ENCODE measurements around the gene ARL15. TPM values are rescaled to one million over a fixed set of nuclear protein-coding genes. Genes with fewer than 3 reads are reported as not detected.
"Not testable (repeated sequence)": the region's sequence is repeated elsewhere in the genome, so short reads cannot be mapped to it uniquely, and the experiment has no call there.

The ARL15 gene
- total RNA-seq, 2 experiments from 2014 or later = 13.5 to 13.8 TPM

GRCh38 chr5:53983568-53984460, 326.6 kb downstream of the ARL15 start:
- Mint-ChIP-seq H3K4me1 (no peaks in the 10 kb centered on the region), H3K4me3 (no peak overlapping the region), H3K27me3 (no peaks in the 10 kb centered on the region), H3K36me3 (ENCODE audit: low read depth) (no peaks in the 10 kb centered on the region), H3K27ac (no peak overlapping the region), H3K9me3 (peaks cover 6% of the 10 kb centered on the region)
- no peak for DNase-seq
- ChIA-PET CTCF (no interaction called here), POLR2A (no interaction called here)

- DNase-seq; H3K4me3 Mint-ChIP-seq; H3K9me3 Mint-ChIP-seq; H3K27me3 Mint-ChIP-seq; H3K27ac Mint-ChIP-seq; H3K36me3 Mint-ChIP-seq (ENCODE audit: low read depth); H3K4me1 Mint-ChIP-seq; CTCF ChIA-PET; POLR2A ChIA-PET: not testable (repeated sequence)
These were observed 328.1 kb downstream of the ARL15 start for GRCh38 chr5:53982319-53982718.

GRCh38 chr5:53980061-53980460, 330.3 kb downstream of the ARL15 start:
- no peak overlapping the region for H3K27ac Mint-ChIP-seq
- H3K36me3 Mint-ChIP-seq (ENCODE audit: low read depth) = no peaks in the 10 kb centered on the region
- DNase-seq = no peak
- CTCF ChIA-PET = no interaction called here
- H3K9me3 Mint-ChIP-seq = peaks cover 6% of the 10 kb centered on the region
- no peak overlapping the region for H3K4me3 Mint-ChIP-seq
- H3K4me1 Mint-ChIP-seq = no peaks in the 10 kb centered on the region
- no peaks in the 10 kb centered on the region for H3K27me3 Mint-ChIP-seq
- POLR2A ChIA-PET = no interaction called here

DNA sequence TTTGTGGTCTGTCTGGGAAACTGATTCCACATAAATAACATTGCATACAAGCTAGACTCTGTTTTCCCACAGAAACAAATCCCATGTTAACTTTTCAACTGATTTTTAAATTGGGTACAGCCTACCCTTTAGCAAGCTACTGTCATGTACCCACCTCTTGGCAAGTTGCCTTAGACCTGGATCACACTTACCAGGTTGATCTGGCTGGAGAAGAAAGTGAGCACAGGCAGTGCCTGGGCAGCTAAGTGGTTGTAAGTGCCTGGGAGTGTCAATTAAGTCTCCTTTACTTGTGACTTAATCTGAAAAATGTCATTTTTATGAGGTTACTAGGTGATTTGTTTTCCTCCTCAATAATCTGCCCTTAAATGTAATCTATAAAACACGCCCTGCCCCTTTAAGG, 336.4 kb downstream of the ARL15 start:
- DNase-seq = no peak
- H3K36me3 Mint-ChIP-seq (ENCODE audit: low read depth) = no peaks in the 10 kb centered on the region
- no peak overlapping the region for H3K4me3 Mint-ChIP-seq
- H3K9me3 Mint-ChIP-seq = no peaks in the 10 kb centered on the region
- no peaks in the 10 kb centered on the region for H3K27me3 Mint-ChIP-seq
- ChIA-PET POLR2A (no interaction called here), CTCF (no interaction called here)
- H3K27ac Mint-ChIP-seq = no peak overlapping the region
- H3K4me1 Mint-ChIP-seq = no peaks in the 10 kb centered on the region

GRCh38 chr5:53972314-53972713, 338.1 kb downstream of the ARL15 start:
- CTCF ChIA-PET = no interaction called here
- no peaks in the 10 kb centered on the region for H3K27me3 Mint-ChIP-seq
- POLR2A ChIA-PET = no interaction called here
- H3K27ac Mint-ChIP-seq = no peak overlapping the region
- no peaks in the 10 kb centered on the region for H3K4me1 Mint-ChIP-seq
- no peak overlapping the region for H3K4me3 Mint-ChIP-seq
- DNase-seq = no peak
- H3K9me3 Mint-ChIP-seq = no peaks in the 10 kb centered on the region
- no peaks in the 10 kb centered on the region for H3K36me3 Mint-ChIP-seq (ENCODE audit: low read depth)

- no peak overlapping the region for H3K4me3 Mint-ChIP-seq
- H3K27me3 Mint-ChIP-seq = no peaks in the 10 kb centered on the region
These were observed 338.8 kb downstream of the ARL15 start for GRCh38 chr5:53971551-53971950.

GRCh38 chr5:53971131-53971530, 339.2 kb downstream of the ARL15 start:
- DNase-seq = no peak
- Mint-ChIP-seq H3K4me1 (no peaks in the 10 kb centered on the region), H3K36me3 (ENCODE audit: low read depth) (no peaks in the 10 kb centered on the region), H3K27me3 (no peaks in the 10 kb centered on the region), H3K4me3 (no peak overlapping the region), H3K9me3 (no peaks in the 10 kb centered on the region), H3K27ac (no peak overlapping the region)
- ChIA-PET CTCF (interaction anchor here (1.4 kb wide), 1 partner anchor 9 kb away, joined by 3 read pairs; no protein-coding TSS in a partner anchor), POLR2A (no interaction called here)

More at GRCh38 chr5:53971551-53971950, 338.8 kb downstream of the ARL15 start:
- H3K36me3 Mint-ChIP-seq (ENCODE audit: low read depth) = no peaks in the 10 kb centered on the region
- H3K27ac Mint-ChIP-seq = no peak overlapping the region
- ChIA-PET CTCF (interaction anchor here (1.4 kb wide), 1 partner anchor 10 kb away, joined by 3 read pairs; no protein-coding TSS in a partner anchor), POLR2A (no interaction called here)
- no peaks in the 10 kb centered on the region for H3K9me3 Mint-ChIP-seq
- no peaks in the 10 kb centered on the region for H3K4me1 Mint-ChIP-seq
- DNase-seq = no peak

DNA sequence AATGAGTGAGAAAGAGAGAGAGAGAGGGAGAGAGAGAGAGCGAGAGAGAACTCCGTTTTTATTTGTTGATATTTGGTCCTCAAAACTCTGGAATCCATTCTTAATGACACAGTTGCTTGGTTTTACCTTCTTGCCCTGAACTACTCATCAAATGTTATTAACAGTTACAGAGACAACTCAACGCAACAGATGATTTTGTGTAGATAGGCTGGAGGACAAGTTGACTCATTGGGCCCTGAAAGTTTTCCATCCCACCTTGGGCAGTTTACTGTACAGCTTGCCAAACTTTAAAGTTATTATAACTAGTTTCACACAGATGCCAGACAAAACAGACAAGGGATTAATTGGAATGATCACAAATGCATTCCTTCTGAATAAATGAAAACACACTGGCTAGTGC, 339.9 kb downstream of the ARL15 start:
- CTCF ChIA-PET = interaction anchor here (1.4 kb wide), 1 partner anchor 9 kb away, joined by 3 read pairs; no protein-coding TSS in a partner anchor
- H3K27me3 Mint-ChIP-seq = no peaks in the 10 kb centered on the region

GRCh38 chr5:53969176-53969730, 341.1 kb downstream of the ARL15 start:
- Mint-ChIP-seq H3K36me3 (ENCODE audit: low read depth) (no peaks in the 10 kb centered on the region), H3K27ac (no peak overlapping the region), H3K9me3 (no peaks in the 10 kb centered on the region), H3K4me3 (no peak overlapping the region), H3K4me1 (no peaks in the 10 kb centered on the region), H3K27me3 (no peaks in the 10 kb centered on the region)
- DNase-seq = no peak
- ChIA-PET POLR2A (no interaction called here), CTCF (no interaction called here)

More for the DNA sequence above, 339.9 kb downstream of the ARL15 start:
- POLR2A ChIA-PET = no interaction called here
- no peak for DNase-seq
- Mint-ChIP-seq H3K4me1 (no peaks in the 10 kb centered on the region), H3K4me3 (no peak overlapping the region), H3K9me3 (no peaks in the 10 kb centered on the region), H3K36me3 (ENCODE audit: low read depth) (no peaks in the 10 kb centered on the region), H3K27ac (no peak overlapping the region)

DNA sequence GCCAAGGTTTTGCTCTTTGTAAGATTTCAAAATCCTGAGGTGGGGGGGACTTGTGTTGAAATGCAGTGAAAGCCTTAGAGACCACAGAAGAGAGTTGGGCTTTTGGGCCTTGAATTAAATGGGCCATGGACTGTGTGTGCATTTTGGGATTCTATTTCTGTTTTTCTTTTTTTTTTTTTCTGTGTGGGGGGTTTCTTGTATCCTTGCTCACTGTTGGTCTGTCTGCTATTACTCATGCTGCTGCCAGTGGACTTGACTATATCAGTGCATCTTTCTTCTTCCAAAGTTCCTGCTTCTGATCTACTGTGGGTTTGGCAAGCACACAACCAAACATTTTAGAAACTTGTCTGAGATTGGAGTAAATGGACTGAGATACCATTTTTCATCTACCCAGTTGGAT, 344.9 kb downstream of the ARL15 start:
- Mint-ChIP-seq H3K9me3 (no peaks in the 10 kb centered on the region), H3K36me3 (ENCODE audit: low read depth) (no peaks in the 10 kb centered on the region), H3K4me1 (no peaks in the 10 kb centered on the region), H3K27ac (no peak overlapping the region), H3K4me3 (no peak overlapping the region), H3K27me3 (no peaks in the 10 kb centered on the region)
- CTCF ChIA-PET = no interaction called here
- POLR2A ChIA-PET = no interaction called here
- DNase-seq = no peak

DNA sequence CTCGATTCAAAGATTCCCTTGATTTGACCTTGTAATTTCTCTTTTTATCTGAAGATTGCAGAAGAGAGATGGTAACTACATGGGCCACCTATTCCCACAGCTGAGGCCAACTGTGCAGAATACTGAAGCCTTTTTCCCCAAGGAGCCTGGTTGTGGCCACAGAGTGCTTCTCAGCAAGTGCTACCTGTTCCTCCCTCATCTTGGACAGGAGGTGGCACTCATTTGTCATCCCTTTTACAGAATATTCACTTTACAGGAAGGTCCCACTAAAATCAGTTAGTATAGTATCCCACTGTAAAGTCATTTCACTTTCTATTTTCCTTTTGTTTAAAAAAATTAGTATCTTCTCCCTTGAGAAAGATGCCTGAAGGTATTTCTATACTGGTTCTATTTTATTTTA, 346.4 kb downstream of the ARL15 start:
- ChIA-PET CTCF (no interaction called here), POLR2A (no interaction called here)
- no peak overlapping the region for H3K4me3 Mint-ChIP-seq
- no peaks in the 10 kb centered on the region for H3K9me3 Mint-ChIP-seq
- H3K27ac Mint-ChIP-seq = no peak overlapping the region
- H3K36me3 Mint-ChIP-seq (ENCODE audit: low read depth) = no peaks in the 10 kb centered on the region
- DNase-seq = no peak
- no peaks in the 10 kb centered on the region for H3K4me1 Mint-ChIP-seq
- H3K27me3 Mint-ChIP-seq = no peaks in the 10 kb centered on the region

- H3K4me3 Mint-ChIP-seq = no peak overlapping the region
- ChIA-PET CTCF (interaction anchor here (1.0 kb wide), 1 partner anchor 9 kb away, joined by 3 read pairs; no protein-coding TSS in a partner anchor), POLR2A (no interaction called here)
- H3K36me3 Mint-ChIP-seq (ENCODE audit: low read depth) = no peaks in the 10 kb centered on the region
- H3K27ac Mint-ChIP-seq = no peak overlapping the region
- H3K9me3 Mint-ChIP-seq = no peaks in the 10 kb centered on the region
- no peak for DNase-seq
- H3K27me3 Mint-ChIP-seq = no peaks in the 10 kb centered on the region
- H3K4me1 Mint-ChIP-seq = no peaks in the 10 kb centered on the region
These were observed 348.1 kb downstream of the ARL15 start for GRCh38 chr5:53962306-53962705.

DNA sequence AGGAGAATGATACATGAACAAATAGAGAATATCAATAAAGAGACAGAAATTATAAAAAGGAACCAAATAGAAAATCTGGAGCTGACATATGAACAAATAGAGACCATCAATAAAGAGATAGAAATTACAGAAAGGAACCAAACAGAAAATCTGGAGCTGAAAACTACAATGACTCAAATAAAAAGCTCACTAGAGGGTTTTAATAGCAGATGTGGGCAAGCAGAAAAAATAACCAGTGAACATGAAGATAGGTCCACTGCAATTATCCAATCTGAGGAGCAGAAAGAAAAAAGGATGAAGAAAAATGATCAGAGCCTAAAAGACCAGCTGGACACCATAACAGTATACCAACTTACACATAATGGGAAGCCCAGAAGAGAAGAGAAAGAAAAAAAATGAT, 353.7 kb downstream of the ARL15 start:
- Mint-ChIP-seq H3K27me3 (no peaks in the 10 kb centered on the region), H3K9me3 (peaks cover 8% of the 10 kb centered on the region), H3K36me3 (ENCODE audit: low read depth) (peaks cover 4% of the 10 kb centered on the region), H3K4me3 (no peak overlapping the region), H3K27ac (no peak overlapping the region), H3K4me1 (no peaks in the 10 kb centered on the region)
- POLR2A ChIA-PET = no interaction called here
- no peak for DNase-seq
- CTCF ChIA-PET = no interaction called here

GRCh38 chr5:53956196-53956595, 354.2 kb downstream of the ARL15 start:
- Mint-ChIP-seq H3K27ac (no peak overlapping the region), H3K9me3 (peaks cover 8% of the 10 kb centered on the region), H3K4me1 (no peaks in the 10 kb centered on the region), H3K36me3 (ENCODE audit: low read depth) (peaks cover 4% of the 10 kb centered on the region), H3K27me3 (no peaks in the 10 kb centered on the region), H3K4me3 (no peak overlapping the region)
- ChIA-PET POLR2A (no interaction called here), CTCF (no interaction called here)
- no peak for DNase-seq

Measured in activated CD4-positive, alpha-beta memory T cell treated with anti-CD3 and anti-CD28 coated beads, Interleukin-2, amount 10 ng/mL, durations not matched to agents 7 days and 5 days (primary cell).